Measurements from ENCODE around the gene C1R. TPM values are rescaled to one million over a fixed set of nuclear protein-coding genes. Genes with fewer than 3 reads are reported as not detected.

The C1R gene
- total RNA-seq, 1 experiment from 2014 or later = 11.5 TPM

GRCh38 chr12:7081037-7081436 is 11.2 kb downstream of the C1R start:
- Mint-ChIP-seq H3K36me3 (ENCODE audit: insufficient read depth in 1 of 3, low read depth in 3 of 3) (peaks cover 5 to 12% (median 12%) of the 10 kb centered on the region in 3 experiments), H3K4me1 (no peaks in the 10 kb centered on the region), H3K27ac (no peak overlapping the region), H3K4me3 (no peak overlapping the region), H3K27me3 (ENCODE audit: low read depth) (peaks cover 5% of the 10 kb centered on the region; the same call in 1 of the 2 replicates), H3K9me3 (peaks cover 5% of the 10 kb centered on the region in 2 experiments)
- Histone ChIP-seq H3K79me2 (ENCODE audit: insufficient read depth, low read length) (no peaks in the 10 kb centered on the region), H2BK120ac (ENCODE audit: low read depth, low read length, poor library complexity, severe bottlenecking) (no peak overlapping the region), H2AFZ (ENCODE audit: low read length) (no peak overlapping the region), H3K9ac (ENCODE audit: extremely low read depth, insufficient read length, low read length) (no peak overlapping the region), H2BK20ac (ENCODE audit: low read depth, low read length, poor library complexity, severe bottlenecking) (no peak overlapping the region), H3K14ac (ENCODE audit: insufficient read depth, low read length) (no peak overlapping the region; the same call in 1 of the 2 replicates), H3K27me3 (ENCODE audit: insufficient read depth, low read length) (no peaks in the 10 kb centered on the region), H3K23me2 (ENCODE audit: insufficient read length, low read depth, low read length, poor library complexity, severe bottlenecking) (no peaks in the 10 kb centered on the region), H3K4me2 (ENCODE audit: insufficient read depth, insufficient read length, low read length) (no peak overlapping the region), H4K5ac (ENCODE audit: insufficient read length, low read depth, low read length) (no peak overlapping the region), H3K9me3 (ENCODE audit: control insufficient read depth, low read depth, low read length) (no peaks in the 10 kb centered on the region), H3K18ac (ENCODE audit: insufficient read length, low read depth, low read length) (no peak overlapping the region), H2AK5ac (ENCODE audit: insufficient read length, low read length) (no peak overlapping the region), H4K91ac (ENCODE audit: insufficient read length, low read depth, low read length) (no peak overlapping the region), H3K4me1 (ENCODE audit: insufficient read depth, low read length) (no peaks in the 10 kb centered on the region), H3K79me1 (ENCODE audit: insufficient read depth, low read depth, low read length, poor library complexity, severe bottlenecking) (no peaks in the 10 kb centered on the region), H2BK5ac (ENCODE audit: insufficient read length, low read length) (no peak overlapping the region), H2BK12ac (ENCODE audit: insufficient read length, low read depth, low read length) (no peak overlapping the region), H3K27ac (ENCODE audit: insufficient read length, low read depth, low read length) (no peak overlapping the region), H4K20me1 (ENCODE audit: control insufficient read depth, insufficient read depth, insufficient read length) (no peaks in the 10 kb centered on the region), H3K4ac (ENCODE audit: low read depth, low read length) (no peak overlapping the region), H3K23ac (ENCODE audit: insufficient read length, low read depth, low read length) (no peak overlapping the region), H3K56ac (ENCODE audit: insufficient read length, low read depth, low read length) (no peak overlapping the region), H2BK15ac (ENCODE audit: low read depth, low read length) (no peak overlapping the region), H3T11ph (ENCODE audit: low read length) (no peak overlapping the region), H4K8ac (replicated peaks; ENCODE audit: insufficient read length, low read depth, low read length) (no peak overlapping the region)
- no peak for DNase-seq
- WGBS (ENCODE audit: extremely low coverage, insufficient read length, low lambda C conversion rate) = no CpG with 5 or more reads among the region's 14 CpGs
- TF ChIP-seq CTCF (conservative IDR thresholded peaks at IDR 0.05) = no peak

All from H9 (cell line).